IPS-20b (cell line): ENCODE results near the gene IQSEC1.

ENCODE experiments used
- H3K27ac ChIP-seq: one replicate; pipeline ENCODE4 v1.5.1; 2013; ENCODE audit warnings: low read length
- H3K27me3 ChIP-seq: 2 replicates; pipeline ENCODE4 v1.6.1; 2013; ENCODE audit warnings: mild to moderate bottlenecking, low read length, inconsistent platforms; ENCODE audit not compliant: insufficient read depth
- H3K36me3 ChIP-seq: 2 replicates; pipeline ENCODE4 v1.6.1; 2013; ENCODE audit warnings: low read depth, mild to moderate bottlenecking, inconsistent platforms, low read length, moderate library complexity; ENCODE audit not compliant: insufficient read depth
- H3K4me1 ChIP-seq: 2 replicates; pipeline ENCODE4 v1.6.1; 2013; ENCODE audit warnings: mild to moderate bottlenecking, control low read depth, inconsistent platforms, low read length, moderate library complexity; ENCODE audit not compliant: insufficient read depth
- H3K4me3 ChIP-seq: 2 replicates; pipeline ENCODE4 v1.5.1; 2013; ENCODE audit warnings: mild to moderate bottlenecking, low read length, inconsistent platforms
- H3K9ac ChIP-seq: 2 replicates; pipeline ENCODE4 v1.6.1; 2013; ENCODE audit warnings: low read depth, mild to moderate bottlenecking, inconsistent platforms, low read length, moderate library complexity
- H3K9me3 ChIP-seq: 2 replicates; pipeline ENCODE4 v1.6.1; 2013; ENCODE audit warnings: mild to moderate bottlenecking, low read depth, low read length, inconsistent platforms; ENCODE audit not compliant: insufficient read depth

The IQSEC1 gene

GRCh38 chr3:13007251-13007941 lies 65.8 kb downstream of the IQSEC1 start:
- no peaks in the 10 kb centered on the region for H3K36me3 ChIP-seq
- no peak overlapping the region for H3K4me3 ChIP-seq
- peaks cover 18% of the 10 kb centered on the region; the same call in 1 of the 2 replicates for H3K4me1 ChIP-seq
- H3K9ac ChIP-seq: no peak overlapping the region
- no peaks in the 10 kb centered on the region for H3K27me3 ChIP-seq
- no peaks in the 10 kb centered on the region for H3K9me3 ChIP-seq
- no peak overlapping the region for H3K27ac ChIP-seq

GRCh38 chr3:13006216-13006990 lies 66.8 kb downstream of the IQSEC1 start:
- peaks cover 16% of the 10 kb centered on the region; the same call in 1 of the 2 replicates for H3K4me1 ChIP-seq
- H3K9ac ChIP-seq: no peak overlapping the region
- H3K4me3 ChIP-seq: no peak overlapping the region
- no peaks in the 10 kb centered on the region for H3K36me3 ChIP-seq
- H3K9me3 ChIP-seq: no peaks in the 10 kb centered on the region
- no peak overlapping the region for H3K27ac ChIP-seq
- no peaks in the 10 kb centered on the region for H3K27me3 ChIP-seq

- Histone ChIP-seq H3K9ac (no peak overlapping the region), H3K9me3 (no peaks in the 10 kb centered on the region), H3K27me3 (no peaks in the 10 kb centered on the region), H3K4me3 (no peak overlapping the region), H3K4me1 (peaks cover 8% of the 10 kb centered on the region; the same call in 1 of the 2 replicates), H3K36me3 (no peaks in the 10 kb centered on the region), H3K27ac (no peak overlapping the region)
These were observed 67.9 kb downstream of the IQSEC1 start for GRCh38 chr3:13005301-13005700.

GRCh38 chr3:13004376-13004775 lies 68.9 kb downstream of the IQSEC1 start:
- no peaks in the 10 kb centered on the region for H3K36me3 ChIP-seq
- H3K27me3 ChIP-seq: no peaks in the 10 kb centered on the region
- H3K9ac ChIP-seq: no peak overlapping the region
- no peaks in the 10 kb centered on the region for H3K9me3 ChIP-seq
- H3K4me3 ChIP-seq: no peak overlapping the region
- no peak overlapping the region for H3K27ac ChIP-seq
- H3K4me1 ChIP-seq: peaks cover 8% of the 10 kb centered on the region; the same call in 1 of the 2 replicates

- H3K27ac ChIP-seq: no peak overlapping the region
- H3K4me1 ChIP-seq: peaks cover 8% of the 10 kb centered on the region; the same call in 1 of the 2 replicates
- no peaks in the 10 kb centered on the region for H3K36me3 ChIP-seq
- no peaks in the 10 kb centered on the region for H3K27me3 ChIP-seq
- no peak overlapping the region for H3K9ac ChIP-seq
- H3K9me3 ChIP-seq: no peaks in the 10 kb centered on the region
- H3K4me3 ChIP-seq: no peak overlapping the region
These were observed 69.6 kb downstream of the IQSEC1 start for GRCh38 chr3:13003608-13004007.

GRCh38 chr3:13002398-13003124 lies 70.7 kb downstream of the IQSEC1 start:
- Histone ChIP-seq H3K9me3 (no peaks in the 10 kb centered on the region), H3K36me3 (no peaks in the 10 kb centered on the region), H3K4me3 (no peak overlapping the region), H3K27me3 (no peaks in the 10 kb centered on the region), H3K9ac (no peak overlapping the region), H3K4me1 (peaks cover 8% of the 10 kb centered on the region; the same call in 1 of the 2 replicates), H3K27ac (no peak overlapping the region)

GRCh38 chr3:12999147-13000140 lies 73.8 kb downstream of the IQSEC1 start:
- Histone ChIP-seq H3K27me3 (peaks cover 3% of the 10 kb centered on the region; the same call in 1 of the 2 replicates), H3K4me3 (no peak overlapping the region), H3K36me3 (no peaks in the 10 kb centered on the region), H3K9ac (no peak overlapping the region), H3K9me3 (no peaks in the 10 kb centered on the region), H3K27ac (no peak overlapping the region), H3K4me1 (peaks cover 8% of the 10 kb centered on the region; the same call in 1 of the 2 replicates)

- peaks cover 8% of the 10 kb centered on the region; the same call in 1 of the 2 replicates for H3K4me1 ChIP-seq
- H3K27ac ChIP-seq: no peak overlapping the region
- H3K9ac ChIP-seq: no peak overlapping the region
These were observed 74.6 kb downstream of the IQSEC1 start for GRCh38 chr3:12998648-12999047.

GRCh38 chr3:12997387-12997786 lies 75.8 kb downstream of the IQSEC1 start:
- H3K27ac ChIP-seq: no peak overlapping the region
- no peaks in the 10 kb centered on the region for H3K9me3 ChIP-seq
- peaks cover 7% of the 10 kb centered on the region; the same call in 1 of the 2 replicates for H3K4me1 ChIP-seq
- H3K36me3 ChIP-seq: no peaks in the 10 kb centered on the region
- no peak overlapping the region for H3K9ac ChIP-seq
- H3K27me3 ChIP-seq: peaks cover 19% of the 10 kb centered on the region
- H3K4me3 ChIP-seq: no peak overlapping the region

More at GRCh38 chr3:12998648-12999047, 74.6 kb downstream of the IQSEC1 start:
- Histone ChIP-seq H3K9me3 (no peaks in the 10 kb centered on the region), H3K36me3 (no peaks in the 10 kb centered on the region), H3K27me3 (peaks cover 6% of the 10 kb centered on the region; the same call in 1 of the 2 replicates), H3K4me3 (no peak overlapping the region)

- Histone ChIP-seq H3K4me3 (no peak overlapping the region), H3K36me3 (no peaks in the 10 kb centered on the region), H3K27ac (no peak overlapping the region), H3K9ac (no peak overlapping the region), H3K4me1 (peaks cover 2% of the 10 kb centered on the region; the same call in 1 of the 2 replicates), H3K9me3 (no peaks in the 10 kb centered on the region), H3K27me3 (peaks cover 29% of the 10 kb centered on the region)
These were observed 77.1 kb downstream of the IQSEC1 start for GRCh38 chr3:12996181-12996506.
